Measurements from ENCODE around the gene ETS2.
A peak's percentile ranks its signal among the peaks of the same experiment; 100 is the strongest.

ETS2 gene

GRCh38 chr21:38780879-38781278 lies 24.9 kb upstream of the ETS2 start:
- DNase-seq: no peak

- DNase-seq: no peak
Measured at GRCh38 chr21:38784458-38785266, 21.1 kb upstream of the ETS2 start.

GRCh38 chr21:38785483-38785882 lies 20.2 kb upstream of the ETS2 start:
- DNase-seq: no peak

- no peak for DNase-seq
Measured at GRCh38 chr21:38787016-38787415, 18.7 kb upstream of the ETS2 start.

- no peak for DNase-seq
Measured at GRCh38 chr21:38787461-38788274, 18.1 kb upstream of the ETS2 start.

GRCh38 chr21:38788275-38788905 lies 17.3 kb upstream of the ETS2 start:
- no peak for DNase-seq

GRCh38 chr21:38789275-38789674 lies 16.5 kb upstream of the ETS2 start:
- no peak for DNase-seq

GRCh38 chr21:38790059-38790458 lies 15.7 kb upstream of the ETS2 start:
- no peak for DNase-seq

GRCh38 chr21:38790961-38791360 lies 14.8 kb upstream of the ETS2 start:
- peak; percentile 65 for DNase-seq

- no peak for DNase-seq
Measured at GRCh38 chr21:38792676-38793459, 12.9 kb upstream of the ETS2 start.

- no peak for DNase-seq
Measured at GRCh38 chr21:38793926-38794713, 11.6 kb upstream of the ETS2 start.

- no peak for DNase-seq
Measured at GRCh38 chr21:38794978-38795377, 10.8 kb upstream of the ETS2 start.

- DNase-seq: no peak
Measured at GRCh38 chr21:38795475-38795874, 10.3 kb upstream of the ETS2 start.

- DNase-seq: peak; percentile 51
Measured at GRCh38 chr21:38796424-38796823, 9.3 kb upstream of the ETS2 start.

- DNase-seq: peak; percentile 57
Measured at GRCh38 chr21:38797470-38797869, 8.3 kb upstream of the ETS2 start.

GRCh38 chr21:38798081-38798480 lies 7.6 kb upstream of the ETS2 start:
- no peak for DNase-seq

GRCh38 chr21:38798481-38798882 lies 7.2 kb upstream of the ETS2 start:
- DNase-seq: no peak

- DNase-seq: no peak
Measured at GRCh38 chr21:38800046-38800758, 5.5 kb upstream of the ETS2 start.

- DNase-seq: no peak
Measured at GRCh38 chr21:38800924-38801744, 4.6 kb upstream of the ETS2 start.

Measured in hematopoietic multipotent progenitor cell treated with erythropoietin and hydrocortisone succinate and interleukin-3 and kit ligand, for 4 days (in vitro differentiated cells).